Epidermal melanocyte (primary cell): ENCODE results near the gene SUCO.
A peak's percentile ranks its signal among the peaks of the same experiment; 100 is the strongest.
"Not testable (repeated sequence)": the region's sequence is repeated elsewhere in the genome, so short reads cannot be mapped to it uniquely, and the experiment has no call there.

ENCODE experiments used
- DNase-seq: peaks from one replicate; pipeline ENCODE4 v3.0.0; 2011; ENCODE audit warnings: low spot score; ENCODE audit not compliant: insufficient read length

The SUCO gene

DNA sequence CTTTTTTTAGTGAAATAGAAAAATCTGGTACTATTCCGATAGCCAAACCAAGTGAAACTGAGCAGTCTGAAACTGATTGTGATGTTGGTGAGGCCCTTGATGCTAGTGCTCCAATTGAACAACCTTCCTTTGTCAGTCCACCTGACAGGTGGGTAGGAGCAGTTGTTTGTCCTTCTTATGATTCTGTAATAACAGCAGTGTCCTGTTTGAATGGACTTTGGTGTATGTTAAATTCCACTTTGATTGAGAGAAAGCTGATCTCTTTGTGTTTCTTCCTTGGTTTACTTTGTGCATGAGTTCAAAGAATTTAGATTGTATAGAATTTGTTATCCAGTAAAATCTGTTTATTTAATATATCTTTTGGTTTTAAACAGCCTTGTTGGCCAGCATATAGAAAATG is 24.3 kb downstream of the SUCO start:
- no peak for DNase-seq

- DNase-seq: no peak
These were observed 26.7 kb downstream of the SUCO start for GRCh38 chr1:172559572-172560210.

DNA sequence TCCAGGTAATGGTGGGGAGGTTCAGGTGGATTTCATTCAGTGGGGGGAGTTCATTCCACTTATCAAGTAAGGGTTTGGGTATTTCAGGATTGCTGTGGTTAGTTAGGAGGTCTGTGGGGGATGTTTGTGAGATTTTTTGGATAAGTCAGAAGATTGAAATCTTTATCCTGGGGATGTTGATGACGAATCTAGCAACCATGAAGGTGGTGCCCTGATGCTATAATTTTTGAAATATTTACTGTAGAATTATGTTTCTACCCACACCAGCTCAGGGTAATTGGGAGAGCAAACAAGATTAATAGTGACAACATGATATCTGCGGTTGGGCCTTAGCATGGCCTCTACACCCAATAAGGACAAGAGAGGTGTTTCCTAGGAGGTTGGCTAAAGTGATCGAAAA is 28.3 kb downstream of the SUCO start:
- no peak for DNase-seq

GRCh38 chr1:172566196-172566997 is 33.4 kb downstream of the SUCO start:
- DNase-seq: no peak

DNA sequence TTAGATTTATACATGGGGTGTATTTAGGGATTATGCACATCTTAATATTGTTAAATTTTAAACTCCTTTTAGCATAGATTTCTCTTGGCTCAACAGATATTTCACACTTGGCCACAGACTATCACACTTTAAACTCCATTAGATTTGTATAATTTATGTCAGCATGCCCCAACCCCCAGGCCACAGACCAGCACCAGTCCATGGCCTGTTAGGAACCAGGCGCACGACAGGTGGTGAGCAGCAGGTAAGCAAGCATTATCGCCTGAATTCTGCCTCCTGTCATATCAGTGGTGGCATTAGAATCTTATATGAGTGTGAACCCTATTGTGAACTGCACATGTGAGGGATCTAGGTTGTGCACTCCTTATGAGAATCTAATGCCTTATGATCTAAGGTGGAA is 34.8 kb downstream of the SUCO start:
- no peak for DNase-seq

GRCh38 chr1:172574080-172574479 is 41.1 kb downstream of the SUCO start:
- DNase-seq: no peak

DNA sequence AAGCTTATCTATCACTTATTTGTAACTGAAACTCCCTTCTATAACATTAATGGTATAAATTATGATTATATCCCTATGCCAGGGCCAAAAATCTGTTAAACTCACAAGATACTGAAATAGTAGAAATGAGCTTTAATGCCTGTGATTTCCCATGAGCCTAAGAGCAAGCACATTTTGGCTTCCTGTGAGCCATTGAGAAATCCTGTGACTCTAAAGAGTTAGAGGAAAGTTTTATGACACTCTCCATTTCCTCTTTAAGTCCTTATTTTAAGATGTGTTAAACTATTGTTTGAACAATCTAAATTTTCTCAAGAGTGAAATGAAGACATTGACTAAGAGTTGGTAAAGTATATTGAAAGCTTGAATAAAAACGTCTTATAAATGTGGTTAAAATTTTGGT is 45.6 kb downstream of the SUCO start:
- DNase-seq: no peak

DNA sequence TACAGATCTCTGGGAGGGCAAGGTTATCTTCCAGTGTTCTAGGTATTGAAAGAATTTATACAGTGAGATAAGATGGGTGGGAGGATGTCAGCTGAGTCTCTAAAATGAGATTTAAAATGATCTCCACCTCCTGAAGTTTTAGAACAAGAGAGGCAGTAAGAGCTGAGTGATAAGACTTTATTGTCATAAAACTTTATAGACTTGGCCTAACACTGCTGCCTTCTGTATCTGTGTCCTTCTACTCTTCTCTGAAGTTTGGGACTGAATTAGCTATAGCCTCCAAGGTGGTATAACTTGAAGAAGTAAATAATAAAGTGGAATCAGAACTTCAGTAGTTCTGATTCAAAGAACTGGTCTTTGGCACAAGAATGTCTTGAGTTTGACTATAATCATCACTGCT is 48.3 kb downstream of the SUCO start:
- DNase-seq: no peak

- no peak for DNase-seq
These were observed 48.8 kb downstream of the SUCO start for GRCh38 chr1:172581779-172582178.

DNA sequence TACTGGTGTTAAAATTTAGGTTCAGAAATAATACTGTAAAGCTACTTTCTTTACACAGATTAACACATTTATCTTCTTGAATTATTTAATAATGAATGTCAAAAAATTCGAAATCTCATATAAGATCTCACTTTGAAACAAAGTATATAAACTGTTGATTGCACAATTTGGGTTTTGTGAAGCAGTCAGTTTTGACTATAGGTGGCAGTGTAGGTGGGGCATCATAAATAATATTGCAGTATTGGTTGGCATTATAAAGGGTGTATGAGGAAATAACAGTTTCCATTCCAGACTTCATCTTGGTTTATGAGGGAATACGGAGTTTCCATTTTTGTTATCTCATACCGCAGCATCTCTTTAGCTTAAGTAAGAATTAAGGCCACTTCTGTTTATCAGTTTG is 49.9 kb downstream of the SUCO start:
- no peak for DNase-seq

DNA sequence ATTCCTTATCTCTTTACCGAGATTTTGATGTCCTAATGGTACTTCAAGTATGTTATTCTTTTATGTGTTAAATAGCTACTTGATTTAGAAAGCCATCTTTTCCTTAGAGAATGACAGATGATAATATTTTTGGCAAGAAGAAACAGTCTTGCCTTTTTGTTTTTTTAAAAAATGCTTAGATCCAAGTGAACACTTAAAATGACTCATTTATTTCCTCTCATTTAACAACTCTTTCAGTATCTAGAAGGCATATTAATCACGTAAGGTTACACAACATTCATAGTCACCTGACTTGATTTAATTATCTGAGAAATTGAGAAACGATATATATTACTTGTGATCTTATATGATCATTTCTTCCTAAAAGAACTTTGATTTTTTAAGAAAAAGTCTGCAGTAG is 52.4 kb downstream of the SUCO start:
- no peak for DNase-seq

GRCh38 chr1:172585861-172586260 is 52.9 kb downstream of the SUCO start:
- DNase-seq: no peak

DNA sequence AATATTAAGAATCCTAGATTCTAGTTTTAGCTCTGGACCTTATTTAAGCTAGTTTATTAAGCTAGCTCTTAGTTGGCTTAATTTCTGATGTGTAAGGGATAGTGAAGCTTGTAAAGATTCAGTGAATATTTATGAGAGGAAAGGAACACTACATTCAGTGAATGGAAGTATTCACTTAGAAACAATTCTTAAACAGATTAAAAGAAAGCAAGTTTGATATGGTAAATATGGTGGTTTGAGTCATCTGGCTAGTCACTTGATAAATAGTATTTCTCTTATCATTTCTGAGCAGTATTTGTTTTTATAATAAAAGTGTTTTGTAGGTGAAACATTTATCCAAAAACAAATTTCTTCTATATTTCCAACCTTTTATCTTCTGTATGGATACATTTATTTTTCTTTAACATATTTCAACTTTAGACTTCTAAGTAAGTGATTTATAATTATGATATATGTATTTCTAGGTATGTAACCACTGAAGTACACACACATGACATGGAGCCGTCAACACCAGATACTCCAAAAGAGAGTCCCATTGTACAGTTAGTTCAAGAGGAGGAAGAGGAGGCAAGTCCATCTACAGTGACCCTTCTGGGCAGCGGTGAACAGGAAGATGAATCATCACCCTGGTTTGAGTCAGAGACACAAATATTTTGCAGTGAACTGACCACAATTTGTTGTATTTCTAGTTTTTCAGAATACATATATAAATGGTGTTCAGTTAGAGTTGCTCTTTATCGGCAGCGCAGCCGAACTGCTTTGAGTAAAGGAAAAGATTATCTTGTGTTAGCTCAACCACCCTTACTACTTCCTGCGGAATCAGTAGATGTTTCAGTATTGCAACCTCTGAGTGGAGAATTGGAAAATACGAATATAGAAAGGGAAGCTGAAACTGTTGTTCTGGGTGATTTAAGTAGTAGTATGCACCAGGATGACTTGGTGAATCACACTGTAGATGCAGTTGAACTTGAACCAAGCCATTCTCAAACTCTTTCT is 55.6 kb downstream of the SUCO start:
- DNase-seq: peak; percentile 31

DNA sequence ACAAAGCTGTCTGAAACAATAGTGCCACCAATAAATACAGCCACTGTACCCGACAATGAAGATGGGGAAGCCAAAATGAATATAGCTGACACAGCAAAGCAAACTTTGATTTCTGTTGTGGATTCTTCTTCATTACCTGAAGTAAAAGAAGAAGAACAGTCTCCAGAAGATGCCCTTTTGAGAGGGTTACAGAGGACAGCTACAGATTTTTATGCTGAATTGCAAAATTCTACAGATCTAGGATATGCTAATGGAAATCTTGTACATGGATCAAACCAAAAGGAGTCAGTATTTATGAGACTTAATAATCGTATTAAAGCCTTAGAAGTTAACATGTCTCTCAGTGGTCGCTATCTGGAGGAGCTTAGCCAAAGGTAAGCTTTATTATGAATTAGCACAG is 56.6 kb downstream of the SUCO start:
- DNase-seq: no peak

DNA sequence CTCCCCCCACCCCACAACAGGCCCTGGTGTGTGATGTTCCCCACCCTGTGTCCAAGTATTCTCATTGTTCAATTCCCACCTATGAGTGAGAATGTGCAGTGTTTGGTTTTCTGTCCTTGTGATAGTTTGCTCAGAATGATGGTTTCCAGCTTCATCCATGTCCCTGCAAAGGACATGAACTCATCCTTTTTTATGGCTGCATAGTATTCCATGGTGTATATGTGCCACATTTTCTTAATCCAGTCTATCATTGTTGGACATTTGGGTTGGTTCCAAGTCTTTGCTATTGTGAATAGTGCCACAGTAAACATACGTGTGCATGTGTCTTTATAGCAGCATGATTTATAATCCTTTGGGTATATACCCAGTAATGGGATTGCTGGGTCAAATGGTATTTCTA is 58.5 kb downstream of the SUCO start:
- DNase-seq: not testable (repeated sequence)

DNA sequence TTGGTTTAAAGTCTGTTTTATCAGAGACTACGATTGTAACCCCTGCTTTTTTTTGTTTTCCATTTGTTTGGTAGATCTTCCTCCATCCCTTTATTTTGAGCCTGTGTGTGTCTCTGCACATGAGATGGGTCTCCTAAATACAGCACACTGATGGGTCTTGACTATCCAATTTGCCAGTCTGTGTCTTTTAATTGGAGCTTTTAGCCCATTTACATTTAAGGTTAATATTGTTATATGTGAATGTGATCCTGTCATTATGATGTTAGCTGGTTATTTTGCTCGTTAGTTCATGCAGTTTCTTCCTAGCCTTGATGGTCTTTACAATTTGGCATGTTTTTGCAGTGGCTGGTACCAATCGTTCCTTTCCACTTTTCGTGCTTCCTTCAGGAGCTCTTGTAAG is 62.1 kb downstream of the SUCO start:
- DNase-seq: not testable (repeated sequence)

- not testable (repeated sequence) for DNase-seq
These were observed 63.8 kb downstream of the SUCO start for GRCh38 chr1:172596782-172597181.

DNA sequence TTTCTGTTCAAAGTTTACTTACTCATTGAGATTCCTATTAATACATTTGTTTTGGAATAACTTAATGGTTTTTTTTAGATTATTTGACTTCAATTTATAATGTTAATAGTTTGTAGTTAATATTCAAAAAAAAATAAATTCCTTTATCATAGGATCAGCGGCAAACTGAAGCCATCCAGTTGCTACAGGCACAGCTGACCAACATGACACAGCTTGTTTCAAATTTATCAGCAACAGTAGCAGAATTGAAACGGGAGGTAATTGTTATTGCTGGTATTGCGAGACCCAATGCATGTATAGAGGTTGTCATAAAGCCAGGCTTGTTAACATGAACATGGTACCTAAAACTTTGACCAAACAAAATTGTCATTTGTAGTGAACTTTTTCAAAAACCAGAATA is 67.0 kb downstream of the SUCO start:
- no peak for DNase-seq

DNA sequence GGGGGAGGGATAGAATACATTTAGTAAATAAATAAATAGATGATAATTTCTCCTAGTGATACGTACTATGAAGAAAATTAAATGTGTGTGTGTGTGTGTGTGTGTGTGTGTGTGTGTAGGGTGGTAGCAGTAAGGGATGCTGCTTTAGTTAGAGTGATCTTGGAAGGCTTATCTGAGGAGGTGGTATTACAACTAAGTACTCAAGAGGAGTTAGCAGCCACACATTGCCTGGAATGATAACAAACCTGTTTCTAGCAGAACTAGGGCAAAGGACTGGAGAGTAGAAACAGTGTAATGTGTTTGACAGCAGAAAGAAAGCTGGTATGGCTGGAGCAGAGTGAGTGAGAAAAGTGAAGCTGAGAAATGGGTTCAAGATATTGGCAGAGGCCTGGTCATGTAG is 67.7 kb downstream of the SUCO start:
- DNase-seq: no peak

DNA sequence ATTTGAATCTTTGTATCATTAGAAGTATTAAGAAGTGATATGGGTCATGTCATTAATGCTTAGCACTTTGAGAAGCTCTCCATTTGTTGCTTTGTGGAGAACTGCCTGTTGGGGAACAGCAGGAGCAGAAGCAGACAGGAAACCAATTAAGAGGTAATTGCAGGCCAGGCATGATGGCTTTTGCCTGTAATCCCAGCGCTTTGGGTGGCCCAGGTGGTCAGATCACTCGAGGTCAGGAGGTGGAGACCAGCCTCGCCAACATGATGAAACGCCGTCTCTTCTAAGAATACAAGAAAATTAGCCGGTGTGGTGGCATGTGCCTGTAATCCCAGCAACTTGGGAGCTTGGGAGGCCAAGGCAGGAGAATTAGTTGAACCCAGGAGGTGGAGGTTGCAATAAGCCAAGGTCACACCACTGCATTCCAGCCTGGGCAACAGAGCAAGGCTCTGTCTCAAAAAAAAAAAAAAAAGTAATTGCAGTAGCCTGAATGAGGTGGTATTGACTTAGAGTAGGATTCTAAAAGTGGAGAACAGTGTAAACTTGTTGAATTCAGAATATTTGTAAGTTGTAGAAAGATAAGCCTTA is 68.2 kb downstream of the SUCO start:
- DNase-seq: no peak

DNA sequence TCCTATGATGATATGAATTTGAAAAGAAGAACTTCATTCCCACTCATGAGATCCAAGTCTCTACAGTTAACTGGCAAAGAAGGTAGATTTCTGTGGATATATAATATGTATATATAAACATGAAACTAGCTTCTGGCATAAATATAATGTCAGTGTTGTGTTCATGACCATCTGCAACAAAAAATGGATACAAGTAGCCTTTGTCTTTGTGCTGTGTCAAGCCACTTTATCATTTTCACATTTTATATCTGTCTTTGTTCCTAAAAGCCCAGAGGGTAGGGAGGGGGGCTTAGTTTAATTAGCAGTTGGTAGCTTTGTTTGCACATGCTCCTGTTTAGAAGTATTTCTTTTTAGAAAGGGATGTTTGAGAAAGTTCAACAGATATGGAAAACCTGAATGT is 69.8 kb downstream of the SUCO start:
- no peak for DNase-seq

- no peak for DNase-seq
These were observed 70.9 kb downstream of the SUCO start for GRCh38 chr1:172603816-172604215.
